H9 (cell line): ENCODE measurements around the gene HEATR5B. TPM values are rescaled to one million over a fixed set of nuclear protein-coding genes. Genes with fewer than 3 reads are reported as not detected.

Experiments used
- DNase-seq: peaks from one replicate; pipeline ENCODE4 v3.0.0-alpha.2; 2017
- H2AFZ ChIP-seq: one replicate; pipeline ENCODE4 v1.6.1; 2013; ENCODE audit warnings: mild to moderate bottlenecking, low read length, control low read depth, moderate library complexity
- H2AK5ac ChIP-seq: 2 replicates; pipeline ENCODE4 v1.6.1; 2013; ENCODE audit warnings: low read length, control low read depth, mixed read lengths; ENCODE audit not compliant: insufficient read length
- H2BK120ac ChIP-seq: one replicate; pipeline ENCODE4 v1.6.1; 2013; ENCODE audit warnings: low read depth, mild to moderate bottlenecking, low read length, control low read depth, inconsistent platforms; ENCODE audit not compliant: poor library complexity, severe bottlenecking
- H2BK12ac ChIP-seq: 2 replicates; pipeline ENCODE4 v1.6.1; 2013; ENCODE audit warnings: low read length, control low read depth, mixed read lengths, low read depth; ENCODE audit not compliant: insufficient read length
- H2BK15ac ChIP-seq: 2 replicates; pipeline ENCODE4 v1.6.1; 2013; ENCODE audit warnings: low read depth, low read length, control low read depth
- H2BK20ac ChIP-seq: one replicate; pipeline ENCODE4 v1.6.1; 2013; ENCODE audit warnings: low read depth, mild to moderate bottlenecking, low read length, control low read depth, inconsistent platforms; ENCODE audit not compliant: poor library complexity, severe bottlenecking
- H2BK5ac ChIP-seq: 2 replicates; pipeline ENCODE4 v1.6.1; 2013; ENCODE audit warnings: low read length, control low read depth, mixed read lengths; ENCODE audit not compliant: insufficient read length
- H3K14ac ChIP-seq: 2 replicates; pipeline ENCODE4 v1.6.1; 2013; ENCODE audit warnings: low read length, control low read depth; ENCODE audit not compliant: insufficient read depth
- H3K18ac ChIP-seq: 2 replicates; pipeline ENCODE4 v1.6.1; 2013; ENCODE audit warnings: low read depth, mild to moderate bottlenecking, mixed read lengths, low read length, control low read depth; ENCODE audit not compliant: insufficient read length
- H3K23ac ChIP-seq: 2 replicates; pipeline ENCODE4 v1.6.1; 2013; ENCODE audit warnings: low read length, control low read depth, mixed read lengths, low read depth; ENCODE audit not compliant: insufficient read length
- H3K23me2 ChIP-seq: 2 replicates; pipeline ENCODE4 v1.6.1; 2013; ENCODE audit warnings: low read depth, mild to moderate bottlenecking, mixed read lengths, low read length, control low read depth; ENCODE audit not compliant: insufficient read length, poor library complexity, severe bottlenecking
- H3K27ac ChIP-seq: 2 replicates; pipeline ENCODE4 v1.5.1; 2013; ENCODE audit warnings: low read length, control low read depth, mixed read lengths, low read depth; ENCODE audit not compliant: insufficient read length
- H3K27me3 ChIP-seq: 2 replicates; pipeline ENCODE4 v1.6.1; 2013; ENCODE audit warnings: low read length, control low read depth, inconsistent platforms; ENCODE audit not compliant: insufficient read depth
- H3K4ac ChIP-seq: 2 replicates; pipeline ENCODE4 v1.6.1; 2013; ENCODE audit warnings: low read depth, mild to moderate bottlenecking, control low read depth, inconsistent platforms, low read length, moderate library complexity
- H3K4me1 ChIP-seq: 2 replicates; pipeline ENCODE4 v1.6.1; 2013; ENCODE audit warnings: low read length, control low read depth, inconsistent platforms; ENCODE audit not compliant: insufficient read depth
- H3K4me2 ChIP-seq: 2 replicates; pipeline ENCODE4 v1.6.1; 2013; ENCODE audit warnings: low read length, control low read depth, mixed read lengths; ENCODE audit not compliant: insufficient read length, insufficient read depth
- H3K56ac ChIP-seq: 2 replicates; pipeline ENCODE4 v1.6.1; 2013; ENCODE audit warnings: low read depth, mild to moderate bottlenecking, mixed read lengths, low read length, control low read depth; ENCODE audit not compliant: insufficient read length
- H3K79me1 ChIP-seq: 2 replicates; pipeline ENCODE4 v1.6.1; 2013; ENCODE audit warnings: low read depth, mild to moderate bottlenecking, moderate library complexity, low read length, control low read depth, inconsistent platforms; ENCODE audit not compliant: insufficient read depth, poor library complexity, severe bottlenecking
- H3K79me2 ChIP-seq: 2 replicates; pipeline ENCODE4 v1.6.1; 2013; ENCODE audit warnings: low read length, control low read depth, inconsistent platforms; ENCODE audit not compliant: insufficient read depth
- H3K9ac ChIP-seq: 2 replicates; pipeline ENCODE4 v1.6.1; 2013; ENCODE audit warnings: low read length, control low read depth, mixed read lengths; ENCODE audit not compliant: insufficient read length; ENCODE audit errors: extremely low read depth
- H3K9me3 ChIP-seq: one replicate; pipeline ENCODE4 v1.6.1; 2013; ENCODE audit warnings: low read depth, low read length, inconsistent platforms; ENCODE audit not compliant: control insufficient read depth
- H3T11ph ChIP-seq: one replicate; pipeline ENCODE4 v1.6.1; 2013; ENCODE audit warnings: mild to moderate bottlenecking, low read length, control low read depth, inconsistent platforms
- H4K20me1 ChIP-seq: one replicate; pipeline ENCODE4 v1.6.1; 2013; ENCODE audit not compliant: control insufficient read depth, insufficient read length, insufficient read depth
- H4K5ac ChIP-seq: 2 replicates; pipeline ENCODE4 v1.6.1; 2013; ENCODE audit warnings: low read depth, mild to moderate bottlenecking, mixed read lengths, low read length, control low read depth; ENCODE audit not compliant: insufficient read length
- H4K8ac ChIP-seq: replicated peaks from 2 replicates; pipeline ENCODE4 v1.6.1; 2013; ENCODE audit warnings: low read length, control low read depth, mixed read lengths, low read depth; ENCODE audit not compliant: insufficient read length
- H4K91ac ChIP-seq: 2 replicates; pipeline ENCODE4 v1.6.1; 2013; ENCODE audit warnings: low read depth, mild to moderate bottlenecking, moderate library complexity, mixed read lengths, low read length, control low read depth; ENCODE audit not compliant: insufficient read length
- H3K27ac Mint-ChIP-seq, 3 experiments: 2 replicates in 2 of 3; 3 replicates in 1 of 3; pipeline ENCODE4 v1.8.0; 2020 to 2021; ENCODE audit warnings: mixed read lengths in 3 of 3, mild to moderate bottlenecking in 1 of 3, moderate library complexity in 1 of 3
- H3K27me3 Mint-ChIP-seq: 2 replicates; pipeline ENCODE4 v1.8.0; 2021; ENCODE audit warnings: low read depth, mild to moderate bottlenecking, moderate library complexity, mixed read lengths
- H3K36me3 Mint-ChIP-seq, 3 experiments: 2 replicates in 2 of 3; 3 replicates in 1 of 3; pipeline ENCODE4 v1.8.0; 2020 to 2021; ENCODE audit warnings: low read depth in 3 of 3, mixed read lengths in 3 of 3; ENCODE audit not compliant: insufficient read depth in 1 of 3
- H3K4me1 Mint-ChIP-seq, 2 experiments: 2 replicates each; pipeline ENCODE4 v1.8.0; 2020; ENCODE audit warnings: mixed read lengths in 2 of 2
- H3K4me3 Mint-ChIP-seq, 2 experiments: 2 replicates in 1 of 2; 3 replicates in 1 of 2; pipeline ENCODE4 v1.8.0; 2020 to 2021; ENCODE audit warnings: mild to moderate bottlenecking in 2 of 2, mixed read lengths in 2 of 2, moderate library complexity in 1 of 2
- H3K9me3 Mint-ChIP-seq, 2 experiments: 2 replicates in 1 of 2; 3 replicates in 1 of 2; pipeline ENCODE4 v1.8.0; 2020; ENCODE audit warnings: mild to moderate bottlenecking in 2 of 2, mixed read lengths in 2 of 2, moderate library complexity in 1 of 2
- WGBS: extraction: QIAGEN DNeasy Blood & Tissue Kit; methylation state at CpG from one replicate; pipeline ENCODE4 v1.1.7; 2013; ENCODE audit warnings: missing lambda C conversion rate, low lambda C conversion rate, mixed read lengths; ENCODE audit not compliant: insufficient read length; ENCODE audit errors: extremely low coverage; 5-methylcytosine and 5-hydroxymethylcytosine counted together
- total RNA-seq: library from RNA; stranded (reverse); gene quantifications from 2 replicates; pipeline ENCODE4 v1.2.1, GENCODE V29; 2021
- TF ChIP-seq, protein P1 (sequence below): fragments of 200-600 bp; sonication (generic); conservative IDR thresholded peaks from 3 replicates; pipeline ENCODE4 v1.8.0; 2021; ENCODE audit warnings: antibody characterized with exemption, mild to moderate bottlenecking

HEATR5B gene
- total RNA-seq, 1 experiment from 2014 or later: 14.0 TPM

DNA sequence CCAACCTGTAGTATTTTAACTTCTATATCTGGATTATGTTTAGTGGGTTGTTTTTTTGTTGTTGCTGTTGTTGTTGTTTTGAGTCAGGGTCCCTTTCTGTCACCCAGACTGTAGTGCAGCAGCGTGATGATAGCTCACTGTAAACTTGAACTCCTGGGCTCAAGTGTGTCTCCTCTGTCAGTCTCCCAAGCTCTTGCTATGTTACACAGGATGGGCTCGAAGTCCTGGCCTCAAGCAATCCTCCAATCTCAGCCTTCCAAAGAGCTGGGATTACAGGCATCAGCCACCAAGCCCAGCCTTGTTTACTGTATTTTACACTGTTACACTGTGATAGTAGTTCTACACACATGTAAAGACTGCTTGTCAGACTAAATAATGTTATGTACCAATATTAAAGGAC lies 108.1 kb downstream of the HEATR5B start:
- DNase-seq: no peak
- Histone ChIP-seq H2AK5ac (no peak overlapping the region), H3K14ac (no peak overlapping the region), H3K4ac (no peak overlapping the region), H3K18ac (no peak overlapping the region), H3T11ph (no peak overlapping the region), H3K27ac (no peak overlapping the region), H4K5ac (no peak overlapping the region), H3K4me1 (no peaks in the 10 kb centered on the region), H2BK12ac (no peak overlapping the region), H3K4me2 (no peak overlapping the region), H3K9me3 (no peaks in the 10 kb centered on the region), H4K91ac (no peak overlapping the region), H3K79me2 (no peaks in the 10 kb centered on the region), H2BK20ac (no peak overlapping the region), H4K8ac (no peak overlapping the region), H3K56ac (no peak overlapping the region), H4K20me1 (no peaks in the 10 kb centered on the region), H2AFZ (no peak overlapping the region), H3K79me1 (no peaks in the 10 kb centered on the region), H3K27me3 (no peaks in the 10 kb centered on the region), H2BK15ac (no peak overlapping the region), H3K23me2 (no peaks in the 10 kb centered on the region), H2BK120ac (no peak overlapping the region), H2BK5ac (no peak overlapping the region), H3K23ac (no peak overlapping the region), H3K9ac (no peak overlapping the region)
- Mint-ChIP-seq H3K9me3 (peaks cover 0 to 6% of the 10 kb centered on the region in 2 experiments; a peak in 2 of 5 replicates), H3K4me3 (no peak overlapping the region), H3K27ac (peak overlapping the region; percentile 28 to 59 (median 40); a peak in 2 of 7 replicates), H3K4me1 (peaks cover 3 to 6% of the 10 kb centered on the region in 2 experiments; a peak in 3 of 4 replicates), H3K27me3 (no peaks in the 10 kb centered on the region), H3K36me3 (peaks cover 0 to 8% (median 0%) of the 10 kb centered on the region in 3 experiments; a peak in 1 of 7 replicates)
- TF ChIP-seq, protein P1, sequence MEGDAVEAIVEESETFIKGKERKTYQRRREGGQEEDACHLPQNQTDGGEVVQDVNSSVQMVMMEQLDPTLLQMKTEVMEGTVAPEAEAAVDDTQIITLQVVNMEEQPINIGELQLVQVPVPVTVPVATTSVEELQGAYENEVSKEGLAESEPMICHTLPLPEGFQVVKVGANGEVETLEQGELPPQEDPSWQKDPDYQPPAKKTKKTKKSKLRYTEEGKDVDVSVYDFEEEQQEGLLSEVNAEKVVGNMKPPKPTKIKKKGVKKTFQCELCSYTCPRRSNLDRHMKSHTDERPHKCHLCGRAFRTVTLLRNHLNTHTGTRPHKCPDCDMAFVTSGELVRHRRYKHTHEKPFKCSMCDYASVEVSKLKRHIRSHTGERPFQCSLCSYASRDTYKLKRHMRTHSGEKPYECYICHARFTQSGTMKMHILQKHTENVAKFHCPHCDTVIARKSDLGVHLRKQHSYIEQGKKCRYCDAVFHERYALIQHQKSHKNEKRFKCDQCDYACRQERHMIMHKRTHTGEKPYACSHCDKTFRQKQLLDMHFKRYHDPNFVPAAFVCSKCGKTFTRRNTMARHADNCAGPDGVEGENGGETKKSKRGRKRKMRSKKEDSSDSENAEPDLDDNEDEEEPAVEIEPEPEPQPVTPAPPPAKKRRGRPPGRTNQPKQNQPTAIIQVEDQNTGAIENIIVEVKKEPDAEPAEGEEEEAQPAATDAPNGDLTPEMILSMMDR: no peak
- WGBS: no CpG with 5 or more reads among the region's 2 CpGs
